H1 (cell line): Measurements from ENCODE around the gene DAP. TPM values are rescaled to one million over a fixed set of nuclear protein-coding genes. Genes with fewer than 3 reads are reported as not detected.

Source experiments
- ATF3 ChIP-seq: IDR thresholded peaks from 2 replicates; pipeline ENCODE4 v1.6.1; 2011; ENCODE audit warnings: low read depth, mild to moderate bottlenecking, low read length; ENCODE audit not compliant: insufficient read depth
- CBX5 ChIP-seq: fragments of 300-800, 300-1000 bp; sonication (generic); IDR thresholded peaks from 2 replicates; pipeline ENCODE4 v1.7.1; 2016; ENCODE audit warnings: antibody characterized with exemption, low read length, low read depth
- CHD1 ChIP-seq: IDR thresholded peaks from 2 replicates; pipeline ENCODE4 v1.6.1; 2012; ENCODE audit warnings: low read depth, low read length, improper control_type of control experiment
- CHD7 ChIP-seq: fragments of 300-600 bp; sonication (generic); IDR thresholded peaks from 2 replicates; pipeline ENCODE4 v1.7.1; 2012; ENCODE audit warnings: low read length, moderate library complexity, mild to moderate bottlenecking, inconsistent platforms; ENCODE audit not compliant: insufficient replicate concordance
- CTCF ChIP-seq, 3 experiments: IDR thresholded peaks; 1 replicate in 2 of 3; 2 replicates in 1 of 3; pipeline versions ENCODE4 v1.5.1 to v1.6.1; 2011; ENCODE audit warnings: low read length in 3 of 3, mild to moderate bottlenecking in 3 of 3, inconsistent platforms in 2 of 3, low read depth in 1 of 3, moderate library complexity in 1 of 3; ENCODE audit not compliant: insufficient read depth in 1 of 3; ENCODE audit errors: control extremely low read depth in 1 of 3
- HDAC2 ChIP-seq, 2 experiments: fragments of 300-600 bp in 1 of 2; sonication (generic) in 1 of 2; IDR thresholded peaks; 2 replicates each; pipeline ENCODE4 v1.6.1; 2011 to 2012; ENCODE audit warnings: low read depth in 2 of 2, low read length in 2 of 2, mild to moderate bottlenecking in 2 of 2, moderate library complexity in 2 of 2, borderline replicate concordance in 1 of 2, inconsistent platforms in 1 of 2
- SIRT6 ChIP-seq: IDR thresholded peaks from one replicate; pipeline ENCODE4 v1.7.1; 2012; ENCODE audit warnings: low read length, inconsistent platforms
- polyA plus RNA-seq, 7 experiments: library from polyadenylated mRNA; depleted of rRNA in 3 of 7; stranded (reverse) in 5 of 7; unstranded in 2 of 7; fragments of >200 nt in 5 of 7; fragments of 200-250 nt in 2 of 7; gene quantifications; 1 replicate in 5 of 7; 2 replicates in 1 of 7; 4 replicates in 1 of 7; pipeline versions ENCODE4 v1.2.1 to v1.2.3, GENCODE V29; 2011 to 2013; ENCODE audit warnings: missing spikeins in 2 of 7, mixed read lengths in 2 of 7
- total RNA-seq: library from RNA; stranded (reverse); fragmentation: NEBNext Ultra II Directional; extraction: Animal tissue kit (Norgen Biotek cat#: 25700); gene quantifications from 2 replicates; pipeline ENCODE4 v1.2.1, GENCODE V29; 2021

Gene DAP
- total and polyA plus RNA-seq, 2 of the 8 experiments (the other 6 are each of a cell fraction or from before 2014, with no cell fraction given) = 26.2 to 44.4 TPM

- TF ChIP-seq CHD7 = no peak
- no peak for TF ChIP-seq CTCF (IDR thresholded peaks at IDR 0.05; ENCODE audit: control extremely low read depth in 1 of 3, insufficient read depth in 1 of 3, low read depth in 1 of 3, low read length in 3 of 3)
- TF ChIP-seq CHD1 = no peak
- no peak for TF ChIP-seq ATF3
- TF ChIP-seq HDAC2 (IDR thresholded peaks at IDR 0.05; ENCODE audit: borderline replicate concordance in 1 of 2, low read depth in 2 of 2, low read length in 2 of 2) = no peak
- TF ChIP-seq CBX5 = no peak
- TF ChIP-seq SIRT6 = no peak
These were observed 82.8 kb downstream of the DAP start (continued) for GRCh38 chr5:10678244-10678643.
